Measurements from ENCODE around the gene DUS1L.

The DUS1L gene

DNA sequence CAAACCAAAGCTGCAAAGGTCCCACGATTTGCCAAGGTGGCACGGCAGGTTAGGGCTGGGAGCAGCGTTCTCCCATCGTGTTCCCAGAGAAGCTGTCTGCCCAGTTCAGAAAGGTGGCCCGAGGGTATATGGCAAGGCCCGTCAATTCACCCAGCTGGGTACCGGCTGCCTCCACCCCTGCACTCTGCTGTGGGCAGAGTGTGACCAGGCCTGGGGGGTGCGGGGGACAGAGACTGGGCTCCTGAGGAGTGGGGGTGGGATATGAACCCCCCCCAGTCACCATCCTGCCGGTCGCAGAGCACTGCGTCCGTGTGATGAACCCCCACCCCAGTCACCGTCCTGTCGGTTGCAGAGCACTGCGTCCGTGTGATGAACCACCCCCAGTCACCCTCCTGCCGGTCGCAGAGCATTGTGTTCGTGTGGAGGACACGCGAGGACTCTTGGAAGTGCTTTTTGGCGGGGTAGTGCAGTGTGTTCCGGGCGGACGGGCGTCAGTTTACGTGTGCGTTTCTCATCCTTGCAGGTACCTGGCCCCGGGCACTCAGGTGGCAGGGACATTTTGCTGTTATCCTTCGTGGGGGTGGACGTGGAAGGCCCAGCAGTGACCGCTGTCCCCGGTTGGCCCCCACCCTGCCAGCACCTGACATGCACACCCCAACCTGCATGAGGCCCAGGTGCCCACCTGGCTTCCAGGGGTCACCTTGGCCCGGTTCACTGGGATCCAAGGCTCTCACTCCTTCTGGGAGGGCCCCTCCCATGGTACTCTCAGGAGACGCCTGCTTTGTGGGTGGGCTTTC lies 35.1 kb upstream of the DUS1L start:
- DNase-seq = no peak

DNA sequence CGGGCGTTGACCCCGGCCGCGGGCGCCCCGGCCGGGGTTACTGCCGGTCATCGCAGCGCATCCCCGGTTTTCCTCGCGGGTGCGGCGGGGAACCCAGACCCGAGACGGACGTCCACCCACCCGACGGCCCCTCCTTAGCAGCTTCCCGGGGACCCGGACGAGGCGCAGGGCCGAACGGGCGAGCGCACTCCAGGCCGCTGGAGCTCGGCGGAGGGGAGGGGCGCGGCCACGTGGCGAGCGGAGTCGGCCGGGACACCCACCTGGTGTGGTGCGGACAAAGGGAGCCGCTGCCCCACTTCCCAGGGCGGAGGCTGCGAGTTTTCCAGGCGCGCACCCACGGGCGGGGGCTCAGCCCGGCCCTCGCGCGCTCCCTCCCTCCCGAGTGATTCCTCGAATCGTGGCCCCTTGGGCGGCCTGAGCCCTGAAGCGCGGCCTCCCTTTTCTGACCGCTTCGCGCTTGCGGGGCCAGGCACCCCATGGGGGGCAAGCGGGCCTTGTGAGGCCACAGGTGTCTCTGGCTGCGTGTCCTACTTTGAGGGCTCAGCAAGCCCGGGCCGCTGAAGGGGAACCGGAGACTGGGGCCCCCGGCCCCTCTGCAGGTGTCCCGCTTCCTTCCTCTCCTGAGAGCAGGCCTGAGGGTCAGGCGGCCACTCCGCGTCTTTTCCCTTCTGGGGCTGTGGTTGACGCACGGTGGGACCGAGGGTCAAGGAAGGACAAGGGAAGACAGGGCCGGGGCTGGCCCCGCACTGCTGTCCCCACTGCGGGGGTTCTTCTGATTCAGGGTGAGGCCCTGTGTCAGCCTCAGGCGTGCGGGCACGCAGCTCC lies 33.5 kb upstream of the DUS1L start:
- DNase-seq = no peak

DNA sequence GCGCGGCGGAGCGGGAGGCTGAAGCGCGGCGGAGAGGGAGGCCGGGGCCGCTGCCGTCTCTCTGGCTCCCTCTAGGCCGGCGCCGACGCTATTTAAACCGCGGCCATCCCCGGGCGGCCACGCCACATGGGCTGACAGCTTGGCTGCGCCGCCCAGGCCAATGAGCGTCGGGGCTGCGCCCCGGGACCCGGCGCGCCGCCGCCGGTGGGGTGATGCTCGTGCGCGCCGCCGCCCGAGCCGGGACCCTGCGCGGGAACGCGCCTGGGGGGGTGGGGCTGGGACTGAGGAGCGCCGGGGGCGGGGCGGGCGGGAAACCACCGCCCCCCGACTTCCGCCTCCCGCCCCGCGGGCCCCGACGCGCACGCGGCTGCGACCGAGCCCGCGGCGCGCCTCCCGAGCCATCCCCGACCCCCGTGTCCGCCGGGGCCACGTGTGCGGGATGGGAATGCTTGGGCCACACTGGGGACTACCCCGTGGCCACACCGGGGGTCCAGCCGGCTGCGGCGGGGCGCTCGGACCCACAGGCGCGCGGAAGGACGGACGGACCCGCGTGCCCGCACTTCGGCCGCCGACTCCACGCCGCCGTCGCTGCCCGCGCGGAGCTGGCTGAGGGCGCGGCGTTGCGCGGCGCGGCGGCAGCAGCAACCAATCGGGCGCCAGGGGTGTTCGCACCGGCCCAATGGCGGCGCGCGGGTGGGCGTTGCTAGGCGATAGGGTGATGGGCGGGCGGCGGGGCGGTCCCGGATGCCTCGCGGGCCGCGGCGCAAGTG lies 32.8 kb upstream of the DUS1L start, which contains the start of gene FASN:
FASN (minus strand) TSS at position 68 of the 770 bp plus-strand sequence. CDS start 1,791 bp downstream, outside the sequence.
- DNase-seq = peak; percentile 87

DNA sequence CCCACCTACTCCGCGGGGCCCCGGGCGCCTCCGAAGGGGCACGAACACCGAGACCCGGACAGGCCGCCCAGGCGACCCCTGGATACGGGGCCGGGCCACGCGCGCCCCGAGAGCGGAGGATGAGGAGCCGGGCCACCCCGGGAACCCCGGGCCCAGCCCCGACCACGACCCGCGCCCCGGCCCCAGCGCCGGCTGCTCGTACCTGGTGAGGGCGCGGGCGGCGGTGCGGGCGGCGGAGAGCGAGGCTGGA lies 32.2 kb upstream of the DUS1L start:
- DNase-seq = no peak

DNA sequence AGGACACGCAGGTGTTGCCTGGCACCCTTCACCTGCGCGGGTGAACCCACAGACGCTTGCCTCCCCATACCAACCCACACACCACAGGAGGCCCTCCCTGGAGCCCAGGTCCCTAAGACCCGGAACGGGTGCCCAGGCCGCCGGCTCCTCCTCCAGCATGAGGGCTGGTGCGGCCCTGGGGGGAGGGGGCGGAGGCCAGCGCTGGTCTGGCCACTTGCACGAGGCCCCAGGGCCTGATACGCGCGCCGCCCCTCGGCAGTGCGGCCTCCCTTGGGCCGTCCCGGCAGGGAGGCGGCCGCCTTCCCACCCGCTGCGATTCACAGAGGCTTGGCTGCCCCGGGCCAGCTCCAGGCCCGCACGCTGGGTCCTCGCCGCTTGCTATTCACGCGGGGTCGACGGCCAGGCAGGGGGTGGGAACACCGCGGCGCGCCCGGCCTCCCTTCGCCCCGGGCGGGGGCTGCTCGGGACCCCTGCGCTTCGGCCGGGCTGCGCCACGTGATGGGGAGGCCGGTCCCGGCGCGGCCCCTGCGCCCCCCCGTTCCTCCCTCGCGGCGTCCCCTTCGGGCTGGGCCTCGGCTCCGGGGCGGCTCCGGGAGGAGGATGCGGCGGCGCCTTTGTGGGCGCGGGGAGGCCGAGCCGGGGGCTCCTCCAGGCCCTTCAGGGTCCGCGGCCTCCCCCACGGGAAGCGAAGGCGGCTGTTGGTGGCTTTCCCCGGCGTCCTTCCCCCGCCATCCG lies 31.7 kb upstream of the DUS1L start:
- DNase-seq = no peak

DNA sequence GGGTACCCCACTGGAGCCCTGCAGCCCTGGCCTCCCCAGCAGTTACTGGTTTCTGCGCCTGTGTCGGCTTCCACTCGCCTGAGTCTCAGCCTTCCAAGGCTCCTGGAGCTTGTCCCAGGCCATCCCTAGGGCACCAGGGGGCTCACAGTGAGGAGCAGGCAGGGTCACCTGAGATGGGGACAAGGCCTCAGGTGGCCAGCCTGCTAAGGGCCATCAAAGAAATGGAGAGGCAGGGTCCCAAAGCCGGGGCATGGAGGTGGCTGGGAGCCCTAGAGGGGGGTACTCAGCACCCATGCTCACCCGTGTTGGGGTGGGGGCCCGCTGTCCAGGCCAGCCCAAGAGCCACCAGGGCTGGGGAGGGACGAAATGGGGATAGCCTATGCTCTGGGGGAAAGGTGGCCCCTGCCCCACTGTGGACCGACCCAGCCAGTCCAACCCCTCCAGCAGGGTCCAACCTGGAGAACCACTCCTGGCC lies 31.1 kb upstream of the DUS1L start:
- no peak for DNase-seq

DNA sequence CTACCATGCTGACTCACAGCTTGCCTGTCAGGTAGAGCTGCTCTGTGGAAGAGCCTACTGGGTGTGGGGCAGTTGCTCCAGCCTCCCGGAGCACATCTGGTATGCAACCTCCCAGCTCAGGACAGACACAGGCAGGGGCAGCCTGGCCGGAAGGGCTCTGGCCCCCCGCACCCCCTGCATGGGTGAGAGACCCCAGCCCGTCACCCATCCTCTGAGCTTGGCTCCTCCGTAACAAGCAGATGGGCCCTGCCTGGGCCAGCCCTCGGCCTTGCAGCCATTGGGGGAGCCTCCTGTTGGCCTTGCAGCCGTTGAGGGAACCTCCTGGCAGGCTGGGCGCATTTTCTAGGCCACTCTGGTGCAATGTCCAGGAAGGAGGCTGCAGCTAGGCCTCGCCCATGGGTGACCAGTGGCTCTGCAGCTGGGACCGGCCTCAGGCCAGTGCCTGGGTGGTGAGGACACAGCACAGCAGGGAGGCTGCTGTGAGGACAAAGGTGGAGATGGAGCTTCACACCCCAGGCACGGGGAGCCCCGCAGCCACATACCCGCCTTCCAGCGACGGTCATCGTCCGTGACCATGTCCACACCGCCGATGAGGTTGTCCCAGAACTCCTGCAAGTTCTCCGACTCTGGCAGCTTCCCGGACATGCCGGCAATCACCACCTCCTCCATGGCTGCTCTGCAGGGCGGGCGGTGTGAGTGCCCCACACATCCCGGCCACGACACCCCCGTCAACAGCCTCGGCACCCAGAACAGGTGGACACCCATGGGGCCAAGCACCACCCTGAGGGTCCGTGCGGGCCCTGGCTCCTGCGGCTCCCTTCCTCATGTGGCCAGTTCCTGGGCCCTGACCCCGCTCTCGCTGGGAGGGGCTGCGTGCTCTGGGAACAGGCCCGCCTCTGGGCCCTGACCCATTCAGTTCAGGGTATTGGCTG lies 30.4 kb upstream of the DUS1L start:
- DNase-seq = no peak

DNA sequence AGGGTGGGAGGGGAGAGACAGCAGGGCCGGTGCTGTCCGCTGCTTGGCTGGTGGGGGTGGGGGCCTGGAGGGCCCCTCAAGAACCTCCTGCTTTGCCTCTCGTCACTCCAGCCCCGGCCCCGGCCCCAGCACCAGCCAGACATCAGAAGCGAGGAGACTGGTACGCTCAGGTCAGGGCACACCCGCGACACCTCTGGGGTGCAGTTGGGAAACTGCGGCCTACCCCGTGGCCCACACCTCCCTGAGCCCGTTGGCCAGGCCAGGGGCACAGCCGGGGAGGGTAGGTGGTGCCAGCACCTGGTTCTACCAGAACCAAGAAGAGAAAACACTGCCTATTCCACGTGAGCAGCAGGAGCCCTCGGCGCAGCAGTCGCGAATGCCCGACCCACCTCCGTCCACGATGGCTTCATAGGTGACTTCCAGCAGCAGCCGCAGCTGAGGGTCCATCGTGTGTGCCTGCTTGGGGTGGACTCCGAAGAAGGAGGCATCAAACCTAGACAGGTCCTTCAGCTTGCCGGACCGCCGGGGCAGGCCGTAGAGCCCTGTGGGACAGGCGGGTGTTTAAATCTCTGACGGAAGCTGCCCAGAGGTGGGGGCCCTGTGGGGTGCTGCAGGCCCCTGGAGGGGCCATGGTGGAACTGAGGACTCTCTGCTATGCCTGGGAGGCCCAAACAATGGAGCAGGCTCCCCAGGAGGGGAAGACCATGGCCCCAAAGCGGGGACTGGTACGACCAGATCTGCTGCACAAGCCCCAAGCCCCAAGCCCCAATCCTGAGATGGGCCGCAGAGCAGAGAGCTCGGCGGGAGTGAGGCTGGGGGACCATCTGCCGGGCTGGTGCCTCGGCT lies 29.6 kb upstream of the DUS1L start:
- no peak for DNase-seq

DNA sequence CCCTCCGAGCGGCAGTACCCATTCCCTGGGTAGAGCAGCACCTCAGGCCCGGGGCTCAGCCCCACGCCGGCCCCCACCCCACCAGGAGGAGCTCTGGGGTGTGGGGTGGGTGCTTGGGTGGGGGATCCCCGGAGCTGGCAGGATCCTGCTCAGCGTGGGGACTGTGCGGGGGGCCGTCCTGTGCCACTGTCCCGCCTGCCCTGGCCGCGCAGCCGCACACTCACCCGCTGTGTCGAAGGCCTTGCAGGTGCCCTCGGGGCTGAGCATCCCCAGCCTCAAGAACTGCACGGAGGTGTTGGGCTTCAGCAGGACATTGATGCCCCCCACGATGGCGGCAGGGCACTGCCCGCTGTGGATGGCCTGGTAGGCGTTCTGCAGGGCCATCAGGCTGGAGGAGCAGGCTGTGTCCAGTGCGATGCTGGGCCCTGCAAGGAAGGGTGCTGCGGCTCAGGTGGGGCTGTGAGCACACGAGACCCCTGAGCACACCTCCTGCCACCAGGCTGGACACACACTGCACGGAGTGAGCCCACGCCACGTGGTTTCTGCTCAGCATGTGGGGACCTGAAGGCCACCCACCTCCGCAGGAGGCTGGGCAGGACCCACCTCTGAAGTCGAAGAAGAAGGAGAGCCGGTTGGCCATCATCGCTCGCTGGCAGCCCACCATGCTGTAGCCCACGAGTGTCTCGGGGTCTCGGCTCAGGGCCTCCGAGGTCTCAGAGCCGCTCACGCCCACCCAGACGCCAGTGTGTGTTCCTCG lies 27.6 kb upstream of the DUS1L start:
- no peak for DNase-seq

DNA sequence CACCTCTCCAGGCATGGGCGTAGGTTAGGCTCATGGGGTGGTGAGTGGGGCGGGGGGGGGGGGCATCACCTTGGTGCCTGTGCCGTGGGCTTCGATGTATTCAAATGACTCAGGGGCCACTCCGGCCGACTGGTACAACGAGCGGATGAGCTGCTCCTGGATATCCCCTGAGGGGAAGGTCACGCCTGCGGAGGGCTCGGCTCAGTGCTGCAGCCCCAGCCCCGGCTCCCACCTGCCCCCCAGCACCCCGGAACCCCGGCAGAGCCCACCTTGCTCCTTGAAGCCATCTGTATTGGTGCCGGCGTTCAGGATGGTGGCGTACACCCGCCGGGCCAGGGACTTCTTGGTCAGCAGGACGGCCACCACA lies 27.0 kb upstream of the DUS1L start:
- no peak for DNase-seq

DNA sequence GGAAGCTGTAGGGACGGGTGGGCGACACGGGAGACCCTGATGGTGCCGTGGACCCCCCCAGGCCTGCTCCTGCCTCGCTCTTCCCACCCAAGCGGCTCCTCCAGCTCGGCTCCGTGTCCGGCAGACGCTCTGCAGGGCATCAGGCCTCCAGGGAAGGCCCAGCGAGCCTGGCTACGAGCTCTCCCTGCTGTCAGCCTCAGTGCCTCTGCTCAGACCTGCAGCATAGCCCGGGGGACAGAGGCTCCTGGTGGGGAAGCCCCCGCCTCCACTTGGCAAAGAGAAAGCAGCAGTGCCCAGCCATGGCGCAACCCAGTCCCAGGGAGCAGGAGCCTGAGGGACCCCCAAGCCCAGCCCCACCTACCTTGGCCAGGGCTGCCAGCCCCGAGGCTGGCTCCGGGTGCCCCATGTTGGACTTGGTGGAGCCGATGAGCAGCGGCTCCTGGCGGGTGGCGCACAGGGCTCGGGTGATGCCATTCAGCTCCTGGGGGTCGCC lies 26.5 kb upstream of the DUS1L start:
- no peak for DNase-seq

DNA sequence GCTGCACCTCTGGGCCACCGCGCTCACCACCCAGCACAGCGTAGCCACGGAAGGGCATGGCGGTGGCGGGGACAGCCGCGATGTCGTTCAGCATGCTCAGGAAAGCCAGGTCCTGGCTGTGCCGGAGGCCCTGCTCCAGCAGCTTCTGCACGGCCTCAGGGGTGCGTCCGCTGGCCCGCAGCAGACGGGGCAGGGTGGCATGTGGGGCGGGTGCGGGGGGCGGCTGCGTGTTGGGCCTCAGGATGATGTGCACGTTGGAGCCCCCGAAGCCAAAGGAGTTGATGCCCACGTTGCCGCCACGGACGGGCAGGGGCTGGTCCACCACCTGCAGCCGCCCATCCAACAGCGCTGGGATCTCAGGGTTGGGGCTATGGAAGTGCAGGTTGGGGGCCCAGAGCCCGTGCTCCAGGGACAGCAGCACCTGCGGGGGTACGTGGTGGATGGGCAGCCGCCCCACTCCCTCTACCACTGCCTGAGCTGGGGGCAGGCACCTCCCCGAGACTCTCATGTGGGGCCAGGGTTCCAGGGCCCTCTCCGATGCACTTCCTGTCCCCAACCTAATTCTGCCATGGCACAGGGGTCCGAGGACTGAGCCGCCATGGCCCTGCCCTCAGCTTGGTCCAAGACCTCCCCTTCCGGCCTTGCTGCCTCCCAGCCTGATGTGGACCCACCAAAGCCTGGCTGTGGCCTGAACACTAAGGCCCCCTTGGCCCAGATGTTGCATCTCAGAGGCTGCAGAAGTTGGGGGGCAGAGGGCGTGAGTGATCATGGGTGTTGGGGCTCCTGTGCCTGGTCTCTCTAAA lies 25.9 kb upstream of the DUS1L start:
- no peak for DNase-seq

DNA sequence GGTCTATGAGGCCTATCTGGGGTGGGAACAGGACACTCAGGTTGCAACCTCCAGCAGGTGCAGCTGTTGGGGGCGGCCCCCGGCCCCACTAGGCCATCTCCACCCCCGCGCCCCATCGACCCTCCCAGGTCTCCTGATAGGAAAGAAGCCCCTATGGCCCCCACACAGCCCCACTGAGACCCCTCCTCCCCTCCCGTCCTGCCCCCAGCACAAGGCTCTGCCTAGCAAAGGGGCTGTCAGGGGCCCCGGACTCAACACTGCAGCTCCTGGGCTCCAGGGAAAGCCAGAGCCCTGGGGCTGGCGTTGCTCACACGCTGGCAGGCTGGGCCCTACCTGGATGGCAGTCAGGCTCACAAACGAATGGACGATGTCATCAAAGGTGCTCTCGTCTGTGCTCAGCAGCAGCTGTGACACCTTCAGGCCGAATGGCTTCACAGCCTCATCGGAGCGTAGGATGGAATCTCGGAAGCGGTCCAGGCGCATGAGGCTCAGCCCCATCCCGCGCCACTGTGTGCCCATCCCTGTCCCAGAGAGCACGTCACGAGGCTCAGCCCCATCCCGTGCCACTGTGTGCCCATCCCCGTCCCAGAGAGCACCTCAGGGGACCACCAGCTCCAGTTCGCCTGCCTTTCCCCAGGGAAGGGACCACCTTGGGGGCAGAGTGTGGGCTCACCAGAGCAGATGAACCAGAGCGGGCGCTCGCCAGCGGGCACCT lies 25.1 kb upstream of the DUS1L start:
- no peak for DNase-seq

DNA sequence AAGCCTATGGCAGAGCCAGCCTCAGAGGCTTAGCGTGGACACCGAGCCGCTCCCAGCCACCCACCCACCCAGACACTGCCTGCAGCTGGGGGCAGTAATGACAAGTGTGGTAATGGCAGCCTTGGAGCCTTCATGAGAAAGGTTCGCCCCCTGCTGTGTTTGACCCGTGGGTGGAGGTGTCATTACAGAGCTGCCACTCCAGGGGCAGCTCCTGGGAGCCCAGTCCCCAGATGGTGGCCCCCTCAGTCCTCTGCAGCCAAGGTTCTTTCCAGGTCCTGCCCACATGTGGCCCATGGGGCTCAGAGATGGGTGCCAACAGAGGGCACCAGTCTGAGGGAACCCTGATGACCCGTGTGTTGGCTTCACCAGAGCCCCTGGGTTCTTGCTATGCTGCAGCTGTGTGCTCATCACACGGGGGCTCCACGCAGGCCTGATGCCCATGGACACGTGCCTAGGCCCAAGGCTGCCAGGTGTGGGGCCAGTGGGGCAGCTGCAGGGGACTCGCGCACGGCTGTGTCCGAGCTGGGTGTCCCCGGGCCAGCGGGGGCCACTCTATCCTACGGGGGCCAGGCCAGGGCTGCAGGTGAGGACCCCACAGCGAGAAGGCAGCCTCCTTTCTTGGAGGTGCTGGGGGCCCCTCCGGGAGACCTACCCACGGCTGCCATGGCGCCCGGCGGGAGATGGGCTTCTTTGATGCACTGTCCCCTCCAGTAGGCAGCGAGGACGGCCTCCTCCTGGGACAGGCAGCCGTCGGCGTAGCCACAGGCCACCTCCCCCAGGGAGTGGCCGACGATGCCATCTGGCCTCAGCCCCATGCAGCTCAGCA lies 24.3 kb upstream of the DUS1L start:
- no peak for DNase-seq

DNA sequence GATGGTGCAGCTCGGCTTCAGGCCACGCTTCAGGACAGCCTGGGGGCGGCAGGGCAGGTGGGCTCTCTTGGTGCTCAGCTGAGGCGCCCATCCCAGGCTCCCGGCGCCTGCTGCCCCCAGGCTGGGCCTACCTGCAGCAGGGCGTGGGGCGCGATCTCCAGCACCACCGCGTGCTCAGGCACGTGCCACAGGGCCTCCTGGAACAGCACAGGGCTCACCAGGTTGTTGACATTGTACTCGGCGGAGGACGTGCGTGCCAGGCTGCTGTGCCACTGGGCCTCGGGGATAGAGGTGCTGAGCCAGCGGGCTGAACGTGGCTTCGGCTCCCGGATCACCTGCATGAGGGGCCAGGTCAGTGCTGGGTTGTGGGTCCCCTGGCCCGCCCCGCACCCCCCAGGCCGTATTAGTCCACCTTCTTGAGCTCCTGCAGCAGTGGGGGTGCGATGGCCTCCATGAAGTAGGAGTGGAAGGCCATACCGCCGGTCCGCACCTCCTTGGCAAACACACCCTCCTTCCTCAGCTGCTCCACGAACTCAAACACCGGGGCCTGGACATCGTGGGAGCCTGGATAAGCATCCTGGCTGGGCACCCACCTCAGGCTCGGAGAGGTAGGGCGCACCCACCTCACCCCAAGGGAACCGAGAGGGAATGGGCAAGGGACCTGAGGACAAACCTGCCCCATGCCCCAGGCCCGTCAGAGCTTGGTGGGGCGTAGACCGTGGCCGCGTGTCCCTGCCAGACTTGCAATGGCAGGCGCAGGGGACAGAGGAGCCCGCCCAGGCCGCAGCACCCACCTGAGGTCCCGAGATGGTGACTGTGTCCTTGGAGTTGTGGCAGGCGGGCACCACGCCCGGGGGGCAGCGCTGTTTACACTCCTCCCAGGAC lies 23.5 kb upstream of the DUS1L start:
- DNase-seq = no peak

All from NCI-H1048 (cell line).